Ovary (tissue), 3 donors: ENCODE measurements around the gene CHRM1.

Experiments used
- CTCF ChIP-seq, 3 donors: fragments of 450-650 bp in 2 of 3; fragments of 200-600 bp in 1 of 3; IDR thresholded peaks; one replicate each; pipeline versions ENCODE4 v1.5.1 to v1.8.0; 2016 to 2022; ENCODE audit warnings: antibody characterized with exemption in 3 of 3, mild to moderate bottlenecking in 1 of 3
- EP300 ChIP-seq: sonication (generic); formaldehyde crosslinking; IDR thresholded peaks from one replicate; pipeline ENCODE4 v1.6.1; 2017; ENCODE audit warnings: antibody characterized with exemption
- POLR2A ChIP-seq: fragments of 450-650 bp; IDR thresholded peaks from one replicate; pipeline ENCODE4 v1.6.1; 2017; ENCODE audit warnings: antibody characterized with exemption, mild to moderate bottlenecking, moderate library complexity
- donor health status: DM: no; HTN: no; CAD: no.

DNA sequence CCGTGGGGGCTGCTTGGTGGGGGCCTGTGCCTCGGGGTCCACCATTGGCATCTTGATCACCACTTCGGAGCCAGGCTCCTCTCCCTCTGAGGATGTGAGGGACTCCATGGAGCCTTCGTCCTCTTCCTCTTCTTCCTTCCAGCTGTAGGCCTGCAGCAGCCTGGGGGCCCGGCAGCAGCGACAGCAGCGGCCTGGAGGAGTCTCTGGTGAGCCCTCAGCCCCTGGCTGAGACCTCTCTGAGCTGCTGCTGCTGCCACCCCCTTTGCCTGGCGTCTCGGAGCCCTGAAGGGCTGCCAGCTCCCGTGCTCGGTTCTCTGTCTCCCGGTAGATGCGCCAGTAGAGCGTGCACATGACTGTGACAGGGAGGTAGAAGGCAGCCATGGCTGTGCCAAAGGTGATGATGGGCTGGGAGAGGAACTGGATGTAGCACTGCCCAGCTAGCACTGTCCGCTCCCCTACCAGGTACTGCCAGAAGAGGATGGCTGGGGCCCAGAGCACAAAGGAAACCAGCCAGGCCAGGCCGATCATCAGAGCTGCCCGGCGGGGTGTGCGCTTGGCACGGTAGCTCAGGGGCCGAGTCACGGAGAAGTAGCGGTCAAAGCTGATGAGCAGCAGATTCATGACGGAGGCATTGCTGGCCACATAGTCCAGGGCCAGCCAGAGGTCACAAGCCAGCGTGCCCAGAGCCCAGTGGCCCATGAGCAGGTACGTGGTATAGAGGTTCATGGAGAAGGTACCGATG is 10.9 kb downstream of the CHRM1 start:
- no peak for TF ChIP-seq CTCF (IDR thresholded peaks at IDR 0.05)
- no peak for TF ChIP-seq EP300
- no peak for TF ChIP-seq POLR2A
